ENCODE measurements around the gene TTC23.
A peak's percentile ranks its signal among the peaks of the same experiment; 100 is the strongest.

TTC23 gene

GRCh38 chr15:99273801-99274200 is 24.4 kb upstream of the TTC23 start:
- H3K9ac ChIP-seq (ENCODE audit: low read depth, low read length) = no peak overlapping the region
- H3K4me1 ChIP-seq (ENCODE audit: insufficient read depth, low read length) = peaks cover 7% of the 10 kb centered on the region
- no peak overlapping the region for H3K4me3 ChIP-seq (ENCODE audit: low read length)
- H3K27ac ChIP-seq (ENCODE audit: low read depth, low read length) = no peak overlapping the region
- H3K9me3 ChIP-seq (ENCODE audit: insufficient read depth, low read depth, low read length) = no peaks in the 10 kb centered on the region
- 100% methylated on average over 3 of the region's 3 CpGs for WGBS
- no peaks in the 10 kb centered on the region for H3K27me3 ChIP-seq (ENCODE audit: insufficient read depth, low read length)
- no peaks in the 10 kb centered on the region for H3K36me3 ChIP-seq (ENCODE audit: insufficient read depth, low read length)

DNA sequence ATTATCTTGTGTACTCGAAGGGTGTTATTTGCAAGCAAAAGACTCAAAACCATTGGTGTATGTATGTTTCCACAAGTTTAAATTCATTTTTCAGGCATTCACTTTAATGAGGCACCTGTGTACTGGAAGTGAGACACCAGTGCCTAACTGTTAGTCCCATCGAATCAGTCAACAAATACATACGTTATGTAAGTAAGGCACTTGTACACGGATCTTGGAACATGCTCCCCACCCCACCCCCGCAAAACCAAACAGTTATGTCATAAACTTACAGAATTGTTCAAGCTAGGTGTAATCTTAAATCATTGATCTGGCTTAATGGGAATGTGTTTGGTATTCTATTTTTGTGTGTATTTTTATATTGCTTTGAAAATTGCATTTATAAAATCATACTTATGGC is 19.1 kb upstream of the TTC23 start:
- Histone ChIP-seq H3K27me3 (ENCODE audit: insufficient read depth, low read length) (no peaks in the 10 kb centered on the region), H3K36me3 (ENCODE audit: insufficient read depth, low read length) (no peaks in the 10 kb centered on the region), H3K27ac (ENCODE audit: low read depth, low read length) (no peak overlapping the region), H3K4me1 (ENCODE audit: insufficient read depth, low read length) (no peaks in the 10 kb centered on the region), H3K9ac (ENCODE audit: low read depth, low read length) (no peak overlapping the region), H3K4me3 (ENCODE audit: low read length) (no peak overlapping the region), H3K9me3 (ENCODE audit: insufficient read depth, low read depth, low read length) (no peaks in the 10 kb centered on the region)
- WGBS = 98% methylated on average over 5 of the region's 5 CpGs

DNA sequence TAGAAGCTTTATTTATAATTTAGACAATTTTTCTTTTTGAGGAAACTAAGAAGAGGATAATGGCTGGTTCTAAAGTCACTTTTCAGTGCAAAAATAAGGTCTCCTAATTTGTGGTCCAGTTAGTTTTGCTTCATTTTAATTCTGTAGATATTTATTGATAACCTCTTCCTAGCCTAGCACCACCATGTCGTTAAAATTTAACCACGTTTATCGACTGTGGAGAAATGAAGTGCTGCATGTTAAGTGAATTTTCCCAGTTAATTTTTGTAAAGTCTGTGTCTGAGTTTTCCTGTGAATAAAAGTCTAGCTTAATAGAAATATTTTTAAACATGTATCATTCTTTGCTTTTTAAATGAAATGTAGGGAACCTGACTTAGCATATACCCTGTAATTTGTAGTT is 18.6 kb upstream of the TTC23 start:
- WGBS = 100% methylated on average over 3 of the region's 3 CpGs
- no peaks in the 10 kb centered on the region for H3K9me3 ChIP-seq (ENCODE audit: insufficient read depth, low read depth, low read length)
- no peak overlapping the region for H3K27ac ChIP-seq (ENCODE audit: low read depth, low read length)
- H3K4me3 ChIP-seq (ENCODE audit: low read length) = no peak overlapping the region
- no peaks in the 10 kb centered on the region for H3K4me1 ChIP-seq (ENCODE audit: insufficient read depth, low read length)
- H3K9ac ChIP-seq (ENCODE audit: low read depth, low read length) = no peak overlapping the region
- H3K27me3 ChIP-seq (ENCODE audit: insufficient read depth, low read length) = no peaks in the 10 kb centered on the region
- H3K36me3 ChIP-seq (ENCODE audit: insufficient read depth, low read length) = no peaks in the 10 kb centered on the region

GRCh38 chr15:99265541-99266070 is 16.2 kb upstream of the TTC23 start:
- no peaks in the 10 kb centered on the region for H3K27me3 ChIP-seq (ENCODE audit: insufficient read depth, low read length)
- H3K27ac ChIP-seq (ENCODE audit: low read depth, low read length) = no peak overlapping the region
- 98% methylated on average over 3 of the region's 3 CpGs for WGBS
- H3K4me1 ChIP-seq (ENCODE audit: insufficient read depth, low read length) = no peaks in the 10 kb centered on the region
- no peaks in the 10 kb centered on the region for H3K9me3 ChIP-seq (ENCODE audit: insufficient read depth, low read depth, low read length)
- no peak overlapping the region for H3K4me3 ChIP-seq (ENCODE audit: low read length)
- no peak overlapping the region for H3K9ac ChIP-seq (ENCODE audit: low read depth, low read length)
- no peaks in the 10 kb centered on the region for H3K36me3 ChIP-seq (ENCODE audit: insufficient read depth, low read length)

- no peak overlapping the region for H3K4me3 ChIP-seq (ENCODE audit: low read length)
- H3K36me3 ChIP-seq (ENCODE audit: insufficient read depth, low read length) = no peaks in the 10 kb centered on the region
- no peaks in the 10 kb centered on the region for H3K4me1 ChIP-seq (ENCODE audit: insufficient read depth, low read length)
- H3K27ac ChIP-seq (ENCODE audit: low read depth, low read length) = no peak overlapping the region
- no peaks in the 10 kb centered on the region for H3K9me3 ChIP-seq (ENCODE audit: insufficient read depth, low read depth, low read length)
- H3K27me3 ChIP-seq (ENCODE audit: insufficient read depth, low read length) = no peaks in the 10 kb centered on the region
- H3K9ac ChIP-seq (ENCODE audit: low read depth, low read length) = no peak overlapping the region
- 82% methylated on average over 5 of the region's 5 CpGs for WGBS
Measured at GRCh38 chr15:99264125-99264524, 14.7 kb upstream of the TTC23 start.

DNA sequence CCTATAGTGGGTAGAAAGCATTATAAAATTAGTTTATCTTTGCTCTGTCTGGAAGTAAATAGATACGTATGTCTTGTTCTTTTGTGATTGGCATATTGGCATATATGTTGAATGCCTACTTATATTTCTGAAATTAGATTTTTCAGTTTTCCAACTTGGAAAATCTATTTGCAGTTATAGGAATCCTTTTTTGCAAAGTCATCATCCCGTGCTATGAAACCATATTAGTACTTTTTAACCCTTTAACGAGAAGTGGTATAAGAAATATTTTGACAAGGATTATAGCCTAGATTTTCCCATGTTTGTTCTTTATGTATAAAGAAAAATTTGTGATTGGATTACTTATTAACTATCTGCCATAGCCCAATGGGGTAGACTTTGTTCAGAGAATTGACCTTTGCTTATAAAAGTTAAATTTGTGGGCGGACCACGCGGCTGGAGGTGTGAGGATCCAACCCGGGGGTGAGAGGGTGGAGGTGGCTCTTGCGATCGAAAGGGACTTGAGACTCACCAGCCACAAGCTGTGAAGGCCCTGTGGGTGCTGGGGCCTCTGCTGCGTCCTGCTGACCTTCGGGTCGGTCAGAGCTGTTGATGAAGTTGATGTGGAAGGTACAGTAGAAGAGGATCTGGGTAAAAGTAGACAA is 7.8 kb upstream of the TTC23 start:
- H3K27ac ChIP-seq (ENCODE audit: low read depth, low read length) = no peak overlapping the region
- H3K4me3 ChIP-seq (ENCODE audit: low read length) = no peak overlapping the region
- H3K9ac ChIP-seq (ENCODE audit: low read depth, low read length) = no peak overlapping the region
- WGBS = 93% methylated on average over 12 of the region's 12 CpGs
- peaks cover 4% of the 10 kb centered on the region; the same call in 1 of the 2 replicates for H3K27me3 ChIP-seq (ENCODE audit: insufficient read depth, low read length)
- no peaks in the 10 kb centered on the region for H3K9me3 ChIP-seq (ENCODE audit: insufficient read depth, low read depth, low read length)
- H3K4me1 ChIP-seq (ENCODE audit: insufficient read depth, low read length) = no peaks in the 10 kb centered on the region; the same call in 1 of the 2 replicates
- H3K36me3 ChIP-seq (ENCODE audit: insufficient read depth, low read length) = no peaks in the 10 kb centered on the region

- peaks cover 10% of the 10 kb centered on the region; the same call in 1 of the 2 replicates for H3K27me3 ChIP-seq (ENCODE audit: insufficient read depth, low read length)
- no peaks in the 10 kb centered on the region for H3K36me3 ChIP-seq (ENCODE audit: insufficient read depth, low read length)
- no peak overlapping the region for H3K9ac ChIP-seq (ENCODE audit: low read depth, low read length)
- peaks cover 3% of the 10 kb centered on the region; the same call in 1 of the 2 replicates for H3K4me1 ChIP-seq (ENCODE audit: insufficient read depth, low read length)
- no peaks in the 10 kb centered on the region for H3K9me3 ChIP-seq (ENCODE audit: insufficient read depth, low read depth, low read length)
- no peak overlapping the region for H3K27ac ChIP-seq (ENCODE audit: low read depth, low read length)
- WGBS = 94% methylated on average over 6 of the region's 6 CpGs
- no peak overlapping the region for H3K4me3 ChIP-seq (ENCODE audit: low read length)
Measured at GRCh38 chr15:99253381-99254090, 4.2 kb upstream of the TTC23 start.

- Histone ChIP-seq H3K9ac (ENCODE audit: low read depth, low read length) (no peak overlapping the region), H3K9me3 (ENCODE audit: insufficient read depth, low read depth, low read length) (no peaks in the 10 kb centered on the region), H3K27me3 (ENCODE audit: insufficient read depth, low read length) (peaks cover 10% of the 10 kb centered on the region; the same call in 1 of the 2 replicates), H3K4me3 (ENCODE audit: low read length) (peak overlapping the region; percentile 95), H3K4me1 (ENCODE audit: insufficient read depth, low read length) (peaks cover 8% of the 10 kb centered on the region; the same call in 1 of the 2 replicates), H3K27ac (ENCODE audit: low read depth, low read length) (no peak overlapping the region), H3K36me3 (ENCODE audit: insufficient read depth, low read length) (no peaks in the 10 kb centered on the region)
- WGBS = 91% methylated on average over 7 of the region's 7 CpGs
Measured at GRCh38 chr15:99252326-99252725, 2.9 kb upstream of the TTC23 start.

DNA sequence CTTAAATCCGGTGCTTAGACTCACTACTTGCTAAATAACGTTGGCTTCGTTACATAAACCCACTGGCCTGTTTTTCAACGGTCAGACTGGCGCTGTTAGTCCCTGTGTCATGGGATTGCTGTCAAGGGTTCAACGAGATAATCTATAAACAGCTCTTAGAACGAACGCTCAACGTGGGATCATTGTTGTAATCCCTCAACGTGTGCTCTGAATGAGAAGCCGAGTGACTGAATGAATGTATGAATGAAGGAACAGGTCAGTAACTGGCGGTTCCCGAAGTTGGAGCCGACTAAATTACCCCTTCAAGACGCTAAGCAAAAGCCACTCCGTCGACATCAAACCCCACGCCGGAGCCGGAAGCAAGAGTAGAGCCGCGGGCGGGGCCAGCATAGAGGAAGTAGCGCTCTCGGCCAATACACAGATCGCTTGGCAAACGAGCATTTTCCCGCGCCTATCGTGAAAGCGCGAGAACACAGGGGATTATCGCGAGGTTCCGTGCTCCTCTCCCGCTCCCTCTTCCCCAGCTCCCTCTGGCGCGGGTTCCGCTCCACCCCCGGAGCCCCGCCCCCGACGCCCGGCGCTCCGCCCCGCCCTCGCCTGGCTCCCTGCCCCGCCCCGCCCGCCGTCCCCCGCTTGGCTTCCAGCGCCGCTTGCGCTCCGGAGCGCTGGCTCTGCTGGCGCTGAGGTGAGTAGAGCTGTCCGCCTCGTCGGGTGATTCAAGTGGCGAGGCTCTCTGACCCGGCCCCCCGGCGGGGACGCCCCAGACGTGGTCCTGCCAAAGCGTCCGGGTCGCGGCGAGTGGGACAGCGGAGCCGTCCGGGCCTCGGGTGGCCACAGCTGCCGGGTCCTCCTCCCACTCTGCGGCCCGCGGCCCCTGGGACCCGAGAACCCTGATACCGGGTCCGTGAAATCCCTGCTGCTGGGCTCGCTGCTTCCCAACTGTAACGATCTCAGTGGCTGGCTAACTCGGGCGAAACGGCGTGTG is 1.8 kb upstream of the TTC23 start, which contains the start of gene LRRC28:
TSS of gene LRRC28 (plus strand) at position 625 of the 985 bp plus-strand sequence. CDS start 4,477 bp downstream, outside the sequence.
- H3K4me1 ChIP-seq (ENCODE audit: insufficient read depth, low read length) = peaks cover 8% of the 10 kb centered on the region; the same call in 1 of the 2 replicates
- H3K9ac ChIP-seq (ENCODE audit: low read depth, low read length) = peak within 1 kb of the TSS; percentile 85
- peak within 1 kb of the TSS; percentile 81 for H3K27ac ChIP-seq (ENCODE audit: low read depth, low read length)
- H3K36me3 ChIP-seq (ENCODE audit: insufficient read depth, low read length) = no peaks in the 10 kb centered on the region
- peaks cover 10% of the 10 kb centered on the region; the same call in 1 of the 2 replicates for H3K27me3 ChIP-seq (ENCODE audit: insufficient read depth, low read length)
- H3K9me3 ChIP-seq (ENCODE audit: insufficient read depth, low read depth, low read length) = no peaks in the 10 kb centered on the region
- under 1% methylated on average over 90 of the region's 90 CpGs for WGBS
- peak within 1 kb of the TSS; percentile 95 for H3K4me3 ChIP-seq (ENCODE audit: low read length)

DNA sequence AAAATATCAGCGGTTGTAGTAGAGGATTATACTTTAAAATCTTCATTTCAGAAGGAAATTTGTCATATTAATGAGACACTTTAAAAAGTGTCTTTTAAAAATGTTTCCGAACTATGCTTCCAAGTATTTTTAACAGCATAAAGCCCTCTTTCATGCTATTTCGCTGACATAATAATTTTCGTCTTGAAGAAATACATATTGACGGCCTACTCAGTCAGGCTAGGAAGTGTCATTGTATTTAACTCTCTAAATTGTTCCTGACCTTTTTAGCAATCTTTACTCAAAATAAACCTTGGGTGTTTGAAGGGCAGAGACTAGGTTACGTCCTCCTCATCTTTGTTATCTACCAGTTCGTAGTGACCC is 1.1 kb upstream of the TTC23 start:
- Histone ChIP-seq H3K4me3 (ENCODE audit: low read length) (peak overlapping the region; percentile 89), H3K4me1 (ENCODE audit: insufficient read depth, low read length) (peaks cover 8% of the 10 kb centered on the region; the same call in 1 of the 2 replicates), H3K36me3 (ENCODE audit: insufficient read depth, low read length) (no peaks in the 10 kb centered on the region), H3K9ac (ENCODE audit: low read depth, low read length) (peak overlapping the region; percentile 85), H3K27me3 (ENCODE audit: insufficient read depth, low read length) (peaks cover 10% of the 10 kb centered on the region; the same call in 1 of the 2 replicates), H3K27ac (ENCODE audit: low read depth, low read length) (peak overlapping the region; percentile 81), H3K9me3 (ENCODE audit: insufficient read depth, low read depth, low read length) (no peaks in the 10 kb centered on the region)
- WGBS = 37% methylated on average over 6 of the region's 7 CpGs

All from HUES64 (cell line).